Measurements from ENCODE around the gene NTNG1. TPM values are rescaled to one million over a fixed set of nuclear protein-coding genes. Genes with fewer than 3 reads are reported as not detected.

NTNG1 gene
- total RNA-seq, 4 donors from 2014 or later: 0.41 to 1.3 TPM; not detected in 2

DNA sequence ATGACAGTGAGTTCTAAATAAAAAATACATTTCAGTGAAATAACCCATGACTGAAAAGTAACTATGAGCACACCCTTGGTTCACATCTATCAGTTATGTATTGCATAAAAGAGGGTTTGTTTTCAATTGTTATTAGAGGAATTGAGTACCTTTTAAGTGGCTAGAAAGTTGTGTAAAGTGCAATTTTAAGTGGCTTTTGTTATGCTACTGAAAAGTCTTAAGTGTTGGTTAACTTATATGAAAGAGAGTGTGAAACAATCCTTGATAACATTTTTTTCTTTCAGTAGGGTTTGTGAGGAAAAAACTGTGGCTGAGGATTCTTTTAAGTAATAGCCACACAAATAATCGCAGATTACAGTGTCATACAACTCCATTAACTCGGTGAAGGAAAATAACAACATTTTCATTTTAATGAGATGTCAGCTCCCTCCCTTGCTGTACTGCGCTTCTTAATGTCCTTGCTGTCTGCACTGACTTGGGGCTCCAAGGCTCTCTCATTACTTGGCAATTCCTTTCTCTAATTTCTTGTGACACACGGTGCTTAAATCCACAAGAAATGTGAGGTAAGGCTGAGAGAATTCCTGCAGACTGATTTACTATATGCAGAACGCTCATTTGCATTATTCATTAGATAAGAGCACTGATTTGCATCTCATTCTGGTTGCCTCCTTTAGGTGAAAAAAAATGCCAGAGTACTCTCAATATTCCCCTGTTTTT is 40.6 kb downstream of the NTNG1 start:
- Histone ChIP-seq H3K27me3 (no peaks in the 10 kb centered on the region), H3K27ac (no peak overlapping the region), H3K9me3 (no peaks in the 10 kb centered on the region), H3K4me1 (no peaks in the 10 kb centered on the region), H3K36me3 (no peaks in the 10 kb centered on the region), H3K4me3 (no peak overlapping the region)
- no peak for DNase-seq
- no peak for TF ChIP-seq POLR2A (IDR thresholded peaks at IDR 0.05)
- TF ChIP-seq, protein P1, sequence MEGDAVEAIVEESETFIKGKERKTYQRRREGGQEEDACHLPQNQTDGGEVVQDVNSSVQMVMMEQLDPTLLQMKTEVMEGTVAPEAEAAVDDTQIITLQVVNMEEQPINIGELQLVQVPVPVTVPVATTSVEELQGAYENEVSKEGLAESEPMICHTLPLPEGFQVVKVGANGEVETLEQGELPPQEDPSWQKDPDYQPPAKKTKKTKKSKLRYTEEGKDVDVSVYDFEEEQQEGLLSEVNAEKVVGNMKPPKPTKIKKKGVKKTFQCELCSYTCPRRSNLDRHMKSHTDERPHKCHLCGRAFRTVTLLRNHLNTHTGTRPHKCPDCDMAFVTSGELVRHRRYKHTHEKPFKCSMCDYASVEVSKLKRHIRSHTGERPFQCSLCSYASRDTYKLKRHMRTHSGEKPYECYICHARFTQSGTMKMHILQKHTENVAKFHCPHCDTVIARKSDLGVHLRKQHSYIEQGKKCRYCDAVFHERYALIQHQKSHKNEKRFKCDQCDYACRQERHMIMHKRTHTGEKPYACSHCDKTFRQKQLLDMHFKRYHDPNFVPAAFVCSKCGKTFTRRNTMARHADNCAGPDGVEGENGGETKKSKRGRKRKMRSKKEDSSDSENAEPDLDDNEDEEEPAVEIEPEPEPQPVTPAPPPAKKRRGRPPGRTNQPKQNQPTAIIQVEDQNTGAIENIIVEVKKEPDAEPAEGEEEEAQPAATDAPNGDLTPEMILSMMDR (IDR thresholded peaks at IDR 0.05): no peak
- intact Hi-C loops (cut with DNase I): no loop called here
- WGBS, 2 donors: 29 to 38% methylated on average over 4 to 5 of the region's 5 CpGs

DNA sequence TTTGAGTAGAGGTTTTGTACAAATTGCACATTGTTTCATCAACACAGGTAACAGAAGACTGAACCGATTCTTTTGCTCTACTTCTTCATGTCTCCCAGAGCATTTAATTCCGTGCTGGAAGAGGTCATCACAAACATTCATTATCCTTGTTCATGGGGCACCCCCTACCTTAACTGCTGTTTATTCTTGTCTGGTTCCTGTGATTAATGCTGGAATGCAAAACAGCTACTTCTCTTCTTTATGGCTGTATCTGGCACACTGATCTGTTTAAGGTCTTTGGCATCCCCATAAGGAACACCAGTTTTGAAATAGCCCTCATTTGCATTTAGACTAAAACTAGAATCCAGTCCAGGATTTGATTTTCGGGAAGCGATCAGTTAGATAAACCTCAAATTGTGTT is 42.2 kb downstream of the NTNG1 start:
- H3K36me3 ChIP-seq: no peaks in the 10 kb centered on the region
- WGBS, 2 donors: 57 to 68% methylated on average over 4 of the region's 4 CpGs
- H3K4me3 ChIP-seq: no peak overlapping the region
- intact Hi-C loops (cut with DNase I): no loop called here
- no peaks in the 10 kb centered on the region for H3K27me3 ChIP-seq
- no peaks in the 10 kb centered on the region for H3K9me3 ChIP-seq
- H3K27ac ChIP-seq: no peak overlapping the region
- no peak for DNase-seq
- H3K4me1 ChIP-seq: no peaks in the 10 kb centered on the region
- TF ChIP-seq, protein P1 (IDR thresholded peaks at IDR 0.05): no peak
- no peak for TF ChIP-seq POLR2A (IDR thresholded peaks at IDR 0.05)

DNA sequence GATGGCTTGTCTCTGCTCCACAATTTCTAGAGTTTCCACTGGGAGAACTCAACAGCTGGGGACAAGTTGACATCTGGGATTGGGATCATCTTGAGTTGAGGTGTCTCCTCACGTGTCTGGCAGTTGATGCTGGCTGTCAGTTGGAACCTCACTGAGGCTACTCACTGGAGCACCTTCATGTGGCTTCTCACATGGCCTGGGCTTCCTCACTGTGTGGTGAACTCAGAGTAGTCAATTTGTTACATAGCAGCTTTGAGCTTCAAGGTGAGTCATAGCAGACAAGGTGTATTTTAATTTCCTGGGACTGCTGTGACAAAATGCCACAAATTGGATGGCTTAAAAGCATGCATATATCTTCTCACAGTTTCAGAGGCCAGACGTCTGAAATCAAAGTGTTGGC is 44.0 kb downstream of the NTNG1 start:
- Histone ChIP-seq H3K4me3 (no peak overlapping the region), H3K36me3 (no peaks in the 10 kb centered on the region), H3K27me3 (no peaks in the 10 kb centered on the region), H3K9me3 (no peaks in the 10 kb centered on the region), H3K27ac (no peak overlapping the region), H3K4me1 (no peaks in the 10 kb centered on the region)
- TF ChIP-seq, protein P1 (IDR thresholded peaks at IDR 0.05): no peak
- TF ChIP-seq POLR2A (IDR thresholded peaks at IDR 0.05): no peak
- WGBS, 2 donors: 31 to 63% methylated on average over 2 of the region's 2 CpGs
- intact Hi-C loops (cut with DNase I): no loop called here
- no peak for DNase-seq

DNA sequence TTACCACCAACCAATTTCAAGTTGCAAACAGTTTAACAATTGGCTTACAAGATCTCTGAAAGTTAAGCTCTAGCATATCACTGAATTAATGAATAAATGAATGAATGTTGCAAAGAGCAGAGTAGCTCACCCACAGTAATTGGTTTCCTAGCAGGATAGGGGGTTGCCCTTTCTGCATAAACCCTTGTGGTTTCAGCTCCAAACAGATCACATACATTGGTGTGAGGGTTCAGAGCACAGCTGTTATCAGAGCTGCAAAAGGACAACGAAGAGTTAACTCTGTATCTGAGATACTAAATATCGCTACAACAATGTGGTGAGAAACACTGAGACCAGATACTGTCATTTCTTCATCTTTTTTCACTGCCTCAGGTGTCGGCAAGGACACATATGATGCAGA is 46.6 kb downstream of the NTNG1 start:
- Histone ChIP-seq H3K36me3 (no peaks in the 10 kb centered on the region), H3K4me3 (no peak overlapping the region), H3K27ac (no peak overlapping the region), H3K27me3 (no peaks in the 10 kb centered on the region), H3K4me1 (no peaks in the 10 kb centered on the region), H3K9me3 (no peaks in the 10 kb centered on the region)
- 45 to 51% methylated on average over 3 of the region's 3 CpGs for WGBS, 2 donors
- intact Hi-C loops (cut with DNase I): no loop called here
- DNase-seq: no peak
- TF ChIP-seq, protein P1 (IDR thresholded peaks at IDR 0.05): no peak
- TF ChIP-seq POLR2A (IDR thresholded peaks at IDR 0.05): no peak

DNA sequence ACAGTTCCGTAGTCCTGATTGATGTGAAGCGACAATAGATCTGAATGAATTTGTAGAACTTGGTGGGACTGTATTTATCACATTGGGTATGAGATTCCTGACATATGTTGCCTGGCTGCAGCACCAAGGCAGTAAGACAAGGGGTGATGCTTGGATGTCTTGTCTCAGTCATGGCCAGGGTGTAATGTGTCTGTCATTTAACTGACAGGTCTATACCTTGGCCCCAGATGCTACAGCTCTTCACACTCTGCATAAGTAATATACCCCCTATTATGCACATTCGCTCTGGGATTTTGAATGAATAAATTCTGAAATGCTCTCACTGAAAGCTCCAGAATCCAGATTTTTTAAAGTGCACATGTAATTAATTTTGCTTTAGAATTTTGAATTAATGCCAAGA is 47.3 kb downstream of the NTNG1 start:
- DNase-seq: no peak
- Histone ChIP-seq H3K27ac (no peak overlapping the region), H3K27me3 (no peaks in the 10 kb centered on the region), H3K4me1 (no peaks in the 10 kb centered on the region), H3K36me3 (no peaks in the 10 kb centered on the region), H3K4me3 (no peak overlapping the region), H3K9me3 (no peaks in the 10 kb centered on the region)
- no peak for TF ChIP-seq POLR2A (IDR thresholded peaks at IDR 0.05)
- TF ChIP-seq, protein P1 (IDR thresholded peaks at IDR 0.05): no peak
- 88 to 93% methylated on average over 3 of the region's 3 CpGs for WGBS, 2 donors
- intact Hi-C loops (cut with DNase I): no loop called here

All from esophagus squamous epithelium (tissue), 5 donors.